Heart left ventricle (tissue), 16 donors: Measurements from ENCODE around the gene HDAC4. TPM values are rescaled to one million over a fixed set of nuclear protein-coding genes. Genes with fewer than 3 reads are reported as not detected.

Source experiments
- ATAC-seq, 4 donors: fragments of 200-7000 bp; cut with Tn5 transposase; one replicate each; pipeline ENCODE4 v1.9.1; 2020 to 2022; ENCODE audit warnings: moderate library complexity in 4 of 4, mild to moderate bottlenecking in 3 of 4, moderate number of reproducible peaks in 1 of 4
- DNase-seq, 5 donors: peaks; one replicate each; pipeline ENCODE4 v3.0.0-alpha.2; 2020
- H3K27ac ChIP-seq, 12 donors: fragments of 200-600 bp; sonication (generic) in 4 of 12; one replicate each; pipeline versions ENCODE4 v1.5.0 to v1.8.0; 2016 to 2022; ENCODE audit warnings: mild to moderate bottlenecking in 2 of 12
- H3K27me3 ChIP-seq, 9 donors: fragments of 200-600 bp; sonication (generic) in 2 of 9; one replicate each; pipeline versions ENCODE4 v1.5.1 to v1.8.0; 2016 to 2022; ENCODE audit warnings: mild to moderate bottlenecking in 3 of 9
- H3K36me3 ChIP-seq, 9 donors: fragments of 200-600 bp; sonication (generic) in 2 of 9; one replicate each; pipeline versions ENCODE4 v1.5.0 to v1.8.0; 2018 to 2022; ENCODE audit warnings: mild to moderate bottlenecking in 2 of 9
- H3K4me1 ChIP-seq, 12 donors: fragments of 200-600 bp; sonication (generic) in 4 of 12; one replicate each; pipeline versions ENCODE4 v1.5.0 to v1.8.0; 2016 to 2022; ENCODE audit warnings: mild to moderate bottlenecking in 3 of 12
- H3K4me3 ChIP-seq, 12 donors: fragments of 200-600 bp; sonication (generic) in 4 of 12; one replicate each; pipeline versions ENCODE4 v1.5.0 to v1.8.0; 2017 to 2022; ENCODE audit warnings: mild to moderate bottlenecking in 9 of 12, moderate library complexity in 4 of 12
- H3K9me3 ChIP-seq, 12 donors: fragments of 200-600 bp; sonication (generic) in 4 of 12; one replicate each; pipeline versions ENCODE4 v1.5.0 to v1.8.0; 2016 to 2022; ENCODE audit warnings: mild to moderate bottlenecking in 1 of 12
- CTCF ChIP-seq, 12 donors: fragments of 200-600 bp; sonication (generic) in 4 of 12; IDR thresholded peaks; one replicate each; pipeline versions ENCODE4 v1.5.0 to v1.8.0; 2018 to 2022; ENCODE audit warnings: antibody characterized with exemption in 12 of 12, mild to moderate bottlenecking in 5 of 12
- POLR2A ChIP-seq, 2 donors: fragments of 450-650 bp; IDR thresholded peaks; one replicate each; pipeline ENCODE4 v1.6.1; 2017; ENCODE audit warnings: antibody characterized with exemption in 2 of 2, mild to moderate bottlenecking in 2 of 2, moderate library complexity in 2 of 2
- WGBS, 4 donors: extraction: QIAGEN DNeasy Blood & Tissue Kit in 2 of 4; methylation state at CpG; one replicate each; pipeline versions ENCODE4 v1.1.5 to v1.1.7; 2013 to 2018; 5-methylcytosine and 5-hydroxymethylcytosine counted together
- intact Hi-C, 10 donors: fragments of 100-400 bp; cut with DNase I; formaldehyde crosslinking; loops; one replicate each; pipeline versions ENCODE4 v1.11.1 to v1.14.2; 2022
- polyA plus RNA-seq, 2 donors: library from polyadenylated mRNA; stranded (reverse); fragments of 200-250 nt; gene quantifications; one replicate each; pipeline ENCODE4 v1.2.3, GENCODE V29; 2013
- total RNA-seq, 9 donors: library from RNA; depleted of rRNA in 2 of 9; stranded (reverse); fragments of >200 nt in 2 of 9; fragmentation: NEBNext Ultra II Directional in 3 of 9; extraction: Animal tissue kit (Norgen Biotek cat#: 25700) in 3 of 9; gene quantifications; one replicate each; pipeline versions ENCODE4 v1.1.0 to v1.2.4, GENCODE V29; 2016 to 2023
- donor health status: ischemic (EF 13 %, LVEDD 7.1; RV severe dilation, severe dysfunction).
- donor health status: healthy with polysubstance abuse.
- donor health status: DM: no; HTN: yes; CAD: no.
- donor health status: DM: no; HTN: no; CAD: no.
- donor health status: ischemic (EF 25% LVEDD 6.9; RV normal size, moderate dysfunction).
- donor health status: ischemic (EF 25% LVEDD 5.7; RV mildly dilated, moderate dysfunction).
- donor health status: healthy.
- donor health status: DM: yes; HTN: yes; CAD: no.
- donor health status: ischemic (EF 35%, LVEDD 5.7; RV mildly dilated, moderate dysfunction).
- donor health status: nonischemic (EF 11% LVEDD 7.7; RV severe dilation, severe dysfunction).
- donor health status: DM: yes; HTN: yes; CAD: no.
- donor health status: PGD.
- donor health status: ischemic (EF 29% LVEDD 5.4; RV normal size, mild dysfunction).
- donor health status: nonischemic (EF 23%, LVEDD 6.1; RV moderate dilation, normal function).

Gene HDAC4
- total and polyA plus RNA-seq, 11 donors: 13.9 to 37.6 (median 27.5) TPM

- ATAC-seq (peak; percentile 97 to 98 (median 98)), DNase-seq (peak; percentile 99 to 100 (median 99))
- Histone ChIP-seq H3K27me3 (no peaks in the 10 kb centered on the region), H3K36me3 (no peaks in the 10 kb centered on the region), H3K9me3 (no peaks in the 10 kb centered on the region), H3K27ac (peak overlapping the region; percentile 94 to 100 (median 99)), H3K4me1 (peaks cover 0 to 42% (median 24%) of the 10 kb centered on the region in 12 donors), H3K4me3 (peak overlapping the region; percentile 32 to 91 (median 74))
- peak; percentile 31 to 94 for TF ChIP-seq POLR2A (IDR thresholded peaks at IDR 0.05)
- no peak for TF ChIP-seq CTCF (IDR thresholded peaks at IDR 0.05)
- intact Hi-C loops: loop anchor here in 5 of 10 donors (2.0 to 10.0 kb wide), 5 partner anchors 72 to 734 kb away; partner anchors contain the start of gene COPS9 (in 1 of the 5)
- WGBS, 4 donors: 0 to 2% (median 0%) methylated on average over 9 to 90 of the region's 90 CpGs
Observed at GRCh38 chr2:239401067-239401880, 454 bp upstream of the HDAC4 start.

GRCh38 chr2:239399921-239400595 is 762 bp downstream of the HDAC4 start:
- TF ChIP-seq POLR2A (IDR thresholded peaks at IDR 0.05) (no peak), CTCF (IDR thresholded peaks at IDR 0.05) (no peak)
- H3K27me3 ChIP-seq: no peaks in the 10 kb centered on the region
- DNase-seq: no peak
- H3K9me3 ChIP-seq: no peaks in the 10 kb centered on the region
- H3K4me3 ChIP-seq: peak overlapping the region; percentile 47 to 91 (median 58)
- intact Hi-C loops: loop anchor here in 9 of 10 donors (2.0 to 10.0 kb wide), 15 partner anchors 68 to 735 kb away; partner anchors contain the start of gene COPS9 (in 1 of the 9)
- peaks cover 0 to 54% (median 28%) of the 10 kb centered on the region in 12 donors for H3K4me1 ChIP-seq
- ATAC-seq: no peak
- H3K27ac ChIP-seq: peak overlapping the region in 11 of 12 donors; percentile 44 to 100 (median 71)
- 1% methylated on average over 12 to 87 of the region's 87 CpGs for WGBS, 4 donors
- no peaks in the 10 kb centered on the region for H3K36me3 ChIP-seq

GRCh38 chr2:239399433-239399920 is 1.3 kb downstream of the HDAC4 start:
- ATAC-seq: no peak
- H3K27me3 ChIP-seq: no peaks in the 10 kb centered on the region
- DNase-seq: no peak
- 2 to 5% (median 5%) methylated on average over 8 of the region's 8 CpGs for WGBS, 4 donors
- peaks cover 0 to 59% (median 32%) of the 10 kb centered on the region in 12 donors for H3K4me1 ChIP-seq
- TF ChIP-seq CTCF (IDR thresholded peaks at IDR 0.05) (no peak), POLR2A (IDR thresholded peaks at IDR 0.05) (no peak)
- H3K27ac ChIP-seq: peak overlapping the region in 11 of 12 donors; percentile 44 to 100 (median 71)
- H3K9me3 ChIP-seq: no peaks in the 10 kb centered on the region
- H3K36me3 ChIP-seq: no peaks in the 10 kb centered on the region
- intact Hi-C loops: loop anchor here in 8 of 10 donors (5.0 to 10.0 kb wide), 11 partner anchors 67 to 255 kb away; no protein-coding TSS in a partner anchor
- H3K4me3 ChIP-seq: peak overlapping the region; percentile 47 to 91 (median 58)
